HG02759 (cell line): Measurements from ENCODE around the gene TRAF1.
A peak's percentile ranks its signal among the peaks of the same experiment; 100 is the strongest.

Source experiments
- ATAC-seq: cut with Tn5 transposase; IDR thresholded peaks from one replicate; pipeline ENCODE4 v1.9.1; 2021; ENCODE audit warnings: mild to moderate bottlenecking, moderate library complexity; ENCODE audit not compliant: unreplicated experiment

The TRAF1 gene

GRCh38 chr9:120924698-120925534, 1.7 kb downstream of the TRAF1 start:
- no peak for ATAC-seq

- ATAC-seq: no peak
These were observed 2.8 kb downstream of the TRAF1 start for GRCh38 chr9:120923620-120924328.

DNA sequence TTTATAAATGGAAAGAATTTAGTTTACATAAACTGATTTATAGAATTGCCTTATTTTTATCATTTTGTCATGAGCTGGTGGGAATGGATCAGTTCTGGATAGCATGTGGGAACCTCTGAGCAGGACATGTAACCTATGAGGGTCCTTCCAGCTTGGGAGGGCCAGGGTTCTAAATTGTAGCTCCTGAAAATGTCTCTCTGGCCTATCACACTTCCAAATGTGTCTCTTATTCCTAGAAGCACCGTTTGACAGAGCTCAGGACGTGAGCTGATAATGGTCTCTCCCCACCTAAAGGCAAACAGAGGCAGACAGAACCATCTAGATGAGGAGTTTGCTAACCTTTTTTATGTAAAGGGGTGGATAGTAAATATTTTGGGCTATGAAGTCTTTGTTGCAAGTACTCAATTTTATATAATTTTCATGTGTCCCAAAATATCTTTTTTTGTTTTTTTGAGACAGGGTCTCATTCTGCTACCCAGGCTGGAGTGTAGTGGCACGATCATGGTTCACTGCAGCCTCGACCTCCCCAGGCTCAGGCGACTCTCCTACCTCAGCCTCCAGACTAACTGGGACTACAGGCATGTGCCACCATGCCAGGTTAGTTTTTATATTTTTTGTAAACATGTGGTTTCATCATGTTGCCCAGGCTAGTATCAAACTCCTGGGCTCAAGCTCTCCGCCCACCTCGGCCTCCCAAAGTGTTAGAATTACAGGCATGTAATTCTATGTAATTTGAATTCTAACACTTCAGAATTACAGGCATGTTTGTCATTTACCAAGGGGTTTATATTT, 4.0 kb downstream of the TRAF1 start:
- no peak for ATAC-seq

DNA sequence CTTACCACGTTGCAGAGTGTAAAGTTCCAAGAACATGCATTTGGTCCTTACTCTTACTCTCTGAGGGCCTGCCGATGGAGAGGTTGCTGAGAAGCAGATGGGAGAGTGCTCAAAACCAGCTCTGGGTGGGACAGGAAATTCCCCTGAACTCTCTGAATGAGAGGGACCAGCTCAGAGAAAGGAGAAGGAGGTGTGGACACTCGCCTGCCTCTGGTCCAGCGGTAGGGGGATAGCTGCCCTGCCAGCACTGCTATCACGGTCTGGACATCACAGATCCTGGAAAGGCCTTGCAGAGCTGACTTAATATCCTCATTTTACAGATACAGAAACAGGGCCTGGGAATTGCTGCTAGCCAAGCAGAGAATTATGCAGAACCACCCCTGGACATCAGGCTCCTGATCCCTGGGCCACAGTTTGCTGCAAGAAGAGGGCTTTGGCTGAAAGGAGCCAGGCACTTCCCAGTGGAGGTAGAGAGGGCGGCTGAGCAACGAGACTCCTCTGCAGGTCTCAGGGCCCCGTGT, 4.9 kb downstream of the TRAF1 start:
- no peak for ATAC-seq

- ATAC-seq: peak; percentile 43
These were observed 5.8 kb downstream of the TRAF1 start for GRCh38 chr9:120920806-120921178.

DNA sequence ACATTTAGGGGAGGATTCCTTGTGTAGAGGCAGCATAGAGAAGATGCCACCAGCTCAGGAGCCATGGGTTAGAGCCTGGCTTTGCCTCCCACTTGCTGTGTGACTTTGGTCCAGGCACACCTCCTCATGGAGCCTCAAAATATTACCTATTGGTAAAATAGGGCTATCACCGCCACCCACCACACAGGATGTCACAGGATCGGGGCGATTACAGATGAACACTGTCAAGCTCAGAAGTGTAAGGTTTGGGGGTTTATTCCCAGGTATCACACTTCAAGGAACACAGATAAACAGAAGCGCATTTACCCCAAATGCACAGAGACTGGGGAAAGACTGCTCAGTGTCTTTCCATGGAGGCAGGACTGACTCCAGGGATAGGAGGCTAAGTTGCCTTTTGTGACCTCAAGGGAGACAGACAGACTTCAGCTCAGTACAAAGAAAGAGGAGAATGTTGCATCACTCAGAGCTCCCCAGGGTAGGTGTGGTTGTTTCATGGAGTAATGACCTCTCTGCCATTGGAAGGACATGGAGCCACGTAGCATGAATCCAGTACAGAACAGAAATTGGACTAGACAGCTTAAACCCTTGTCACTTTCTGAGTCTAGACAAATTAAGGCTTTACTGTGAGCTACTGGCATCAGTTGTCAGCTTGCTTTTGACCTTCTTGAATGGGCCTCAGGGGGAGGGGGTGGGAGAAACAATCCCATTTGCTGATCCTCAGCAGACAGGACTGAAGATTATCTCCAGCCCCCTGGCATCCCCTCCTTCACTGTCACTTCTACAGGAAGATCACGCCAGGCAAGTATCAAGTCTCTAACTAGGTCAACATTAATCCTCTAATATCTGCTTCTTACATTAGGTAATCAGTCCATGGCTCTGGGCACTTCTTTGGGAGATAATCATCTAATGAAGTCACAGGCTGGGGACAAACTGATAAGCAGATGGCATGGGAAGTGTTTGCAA, 6.5 kb downstream of the TRAF1 start:
- no peak for ATAC-seq

DNA sequence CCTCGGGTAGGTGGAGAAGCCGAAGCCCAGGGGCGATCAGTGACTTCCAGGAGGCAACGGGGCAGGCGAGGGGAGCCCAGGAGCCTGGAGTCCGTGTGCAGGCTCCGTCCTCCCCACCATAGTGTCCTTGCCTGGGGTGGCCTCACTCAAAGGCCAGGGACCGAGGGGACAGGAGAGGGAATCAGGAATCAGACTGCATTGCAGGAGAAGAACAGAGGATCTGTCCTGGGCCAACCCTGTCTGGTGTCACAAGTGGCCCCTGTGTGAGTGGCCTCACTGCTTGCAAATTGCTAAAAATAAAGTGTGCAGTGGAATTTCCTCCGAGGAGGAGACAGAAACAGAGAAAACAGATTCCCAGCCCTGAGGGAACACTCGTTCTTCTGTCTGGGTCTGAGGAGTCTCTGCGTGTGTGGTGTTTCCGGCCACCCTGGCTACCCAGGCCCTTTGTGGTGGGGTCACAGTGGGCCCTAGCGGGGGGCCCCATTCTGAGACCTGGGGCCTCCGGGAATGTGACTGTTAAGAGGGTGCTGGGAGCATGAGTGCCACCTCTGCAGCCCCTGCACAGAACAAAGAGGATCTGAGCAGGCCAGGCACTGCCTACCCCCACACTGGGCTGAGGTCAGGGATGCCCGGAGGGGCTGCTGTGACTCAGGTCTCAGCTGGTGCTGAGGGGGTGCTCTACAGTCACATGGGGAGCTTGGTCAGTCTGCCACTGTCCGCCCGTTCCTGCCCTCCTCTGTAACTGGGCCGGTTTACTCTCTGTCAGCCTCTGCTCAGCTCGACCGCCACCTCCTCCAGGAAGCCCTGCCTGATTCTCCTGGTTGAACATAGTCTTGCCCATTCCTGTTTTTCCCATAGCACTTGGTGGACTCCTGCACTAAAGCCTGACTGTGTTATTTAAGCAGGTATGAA, 7.4 kb downstream of the TRAF1 start:
- ATAC-seq: no peak

GRCh38 chr9:120917929-120918762, 8.4 kb downstream of the TRAF1 start:
- no peak for ATAC-seq

GRCh38 chr9:120916991-120917880, 9.4 kb downstream of the TRAF1 start:
- ATAC-seq: no peak

DNA sequence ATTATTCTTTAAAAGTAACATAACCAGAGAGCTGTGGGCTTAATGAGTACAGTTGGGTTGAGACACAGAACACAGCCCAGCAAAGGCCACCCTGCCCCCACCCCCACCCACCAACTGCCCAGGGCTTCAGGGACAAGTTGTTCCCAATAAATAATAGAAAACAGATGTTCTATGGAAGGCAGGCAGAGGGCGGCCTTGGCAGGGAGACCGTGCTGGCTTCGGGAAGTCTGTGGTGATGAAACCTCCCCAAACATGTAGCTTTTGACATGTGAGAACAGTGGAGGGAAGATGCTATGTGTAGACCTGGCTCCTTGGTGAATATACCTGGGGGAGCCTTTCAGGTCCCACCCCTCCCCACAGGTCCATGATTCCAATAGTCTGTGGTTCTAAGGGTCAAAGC, 10.0 kb downstream of the TRAF1 start:
- no peak for ATAC-seq

GRCh38 chr9:120915854-120916470, 10.6 kb downstream of the TRAF1 start:
- ATAC-seq: no peak

DNA sequence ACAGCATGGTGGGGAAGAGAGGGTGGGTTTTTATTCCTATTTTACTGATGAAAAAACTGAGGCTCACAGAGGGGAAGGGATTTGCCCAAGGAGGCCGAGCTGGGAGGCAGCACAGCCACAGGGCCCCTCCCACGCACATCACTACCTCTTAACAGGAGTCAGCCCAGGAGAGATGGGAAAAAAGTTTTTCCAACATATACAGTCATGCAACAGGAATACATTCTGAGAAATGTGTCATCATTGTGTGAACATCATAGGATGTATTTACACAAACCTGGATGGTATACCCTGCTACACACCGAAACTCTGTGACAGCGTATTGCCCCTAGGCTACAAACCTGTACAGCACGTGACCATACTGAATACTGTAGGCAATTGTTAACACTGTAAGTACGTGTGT, 11.6 kb downstream of the TRAF1 start:
- ATAC-seq: no peak

DNA sequence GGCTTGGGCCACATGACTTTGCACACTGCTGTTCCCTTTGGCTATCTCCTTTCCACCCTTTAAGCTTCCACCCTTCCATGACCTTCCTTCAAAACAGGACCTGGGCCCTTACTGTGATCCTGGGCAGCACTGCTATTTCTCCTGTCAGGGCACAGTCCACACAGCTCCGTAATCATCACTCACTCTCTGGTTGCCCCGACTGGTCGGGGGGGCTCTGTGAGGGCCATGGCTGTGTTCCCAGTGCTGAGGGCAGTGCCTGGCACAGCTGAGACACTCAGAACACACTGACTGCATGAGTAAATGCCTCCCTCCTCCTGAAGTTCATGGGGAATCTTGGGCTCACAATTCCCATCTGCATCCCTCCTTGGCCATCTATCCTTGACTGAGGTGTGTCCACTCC, 12.2 kb downstream of the TRAF1 start:
- ATAC-seq: no peak

- no peak for ATAC-seq
These were observed 12.8 kb downstream of the TRAF1 start for GRCh38 chr9:120913647-120914264.

DNA sequence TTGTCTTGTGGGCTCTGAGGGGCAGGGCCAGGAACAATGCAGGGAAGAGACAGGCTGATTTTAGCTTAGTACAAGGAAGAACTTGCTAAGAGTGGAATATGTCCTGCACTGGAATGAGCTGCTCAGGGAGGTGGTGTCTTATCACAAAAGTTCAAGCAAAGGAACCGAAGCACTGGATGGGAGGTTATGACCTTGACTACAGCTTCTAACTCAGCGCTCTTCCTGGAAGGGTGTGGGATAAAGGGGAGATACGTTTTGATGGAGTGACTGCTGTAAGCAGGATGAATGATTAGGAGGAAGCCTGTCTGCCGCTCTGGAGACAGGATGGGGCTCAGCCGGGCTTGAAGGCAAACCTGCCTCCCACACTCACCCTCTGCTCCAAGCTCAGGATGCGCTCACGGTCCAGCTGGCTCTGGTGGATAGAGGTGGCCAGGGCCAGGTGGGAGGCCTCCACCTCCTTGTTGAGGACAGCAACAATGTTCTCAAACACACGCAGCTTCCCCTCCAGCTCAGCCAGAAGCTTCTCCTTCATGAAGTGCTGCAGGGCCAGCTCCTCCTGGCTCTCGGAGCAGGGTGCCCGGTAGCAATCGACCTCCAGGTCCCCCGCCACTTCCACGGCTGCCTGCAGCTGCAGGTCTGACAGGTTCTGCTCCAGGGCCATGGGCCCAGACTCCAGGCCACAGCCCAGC, 13.5 kb downstream of the TRAF1 start:
- no peak for ATAC-seq

DNA sequence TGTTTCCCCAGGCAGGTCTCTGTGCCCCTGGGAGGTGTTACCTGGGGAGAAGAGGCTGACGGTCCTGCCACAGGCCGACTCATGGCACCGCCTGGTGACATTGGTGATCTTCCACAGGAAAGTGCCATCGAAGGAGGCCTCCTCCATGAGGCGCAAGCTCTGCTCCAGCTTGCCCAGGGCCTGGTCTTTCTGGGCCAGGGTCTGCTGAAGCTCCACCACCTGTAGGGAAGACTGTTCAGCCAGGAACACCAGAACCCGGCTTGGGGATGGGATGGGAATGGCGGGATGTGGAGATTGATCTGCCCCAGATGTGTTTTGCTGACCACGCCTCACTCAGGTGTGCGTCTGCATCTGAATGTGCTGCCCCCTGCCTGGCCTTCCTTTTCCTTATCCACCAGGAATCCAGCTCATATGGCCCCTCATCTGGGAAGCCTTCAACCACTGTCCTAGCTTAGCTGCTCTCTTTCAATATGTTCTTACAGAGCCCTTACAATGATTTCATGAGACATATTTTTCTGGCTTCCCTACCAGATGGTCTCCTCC, 15.2 kb downstream of the TRAF1 start:
- ATAC-seq: no peak
